WI38 (cell line): Measurements from ENCODE around the gene PLAU.
A peak's percentile ranks its signal among the peaks of the same experiment; 100 is the strongest.

Experiments
- H3K4me3 ChIP-seq: 2 replicates; pipeline ENCODE4 v1.5.1; 2011; ENCODE audit warnings: low read depth, mild to moderate bottlenecking, control low read depth, low read length
- TF ChIP-seq, protein P1 (sequence below): IDR thresholded peaks from 2 replicates; pipeline ENCODE4 v1.5.1; 2012; ENCODE audit warnings: low read depth, mild to moderate bottlenecking, control low read depth, low read length

PLAU gene

GRCh38 chr10:73948947-73949633 lies 38.2 kb downstream of the PLAU start:
- TF ChIP-seq, protein P1, sequence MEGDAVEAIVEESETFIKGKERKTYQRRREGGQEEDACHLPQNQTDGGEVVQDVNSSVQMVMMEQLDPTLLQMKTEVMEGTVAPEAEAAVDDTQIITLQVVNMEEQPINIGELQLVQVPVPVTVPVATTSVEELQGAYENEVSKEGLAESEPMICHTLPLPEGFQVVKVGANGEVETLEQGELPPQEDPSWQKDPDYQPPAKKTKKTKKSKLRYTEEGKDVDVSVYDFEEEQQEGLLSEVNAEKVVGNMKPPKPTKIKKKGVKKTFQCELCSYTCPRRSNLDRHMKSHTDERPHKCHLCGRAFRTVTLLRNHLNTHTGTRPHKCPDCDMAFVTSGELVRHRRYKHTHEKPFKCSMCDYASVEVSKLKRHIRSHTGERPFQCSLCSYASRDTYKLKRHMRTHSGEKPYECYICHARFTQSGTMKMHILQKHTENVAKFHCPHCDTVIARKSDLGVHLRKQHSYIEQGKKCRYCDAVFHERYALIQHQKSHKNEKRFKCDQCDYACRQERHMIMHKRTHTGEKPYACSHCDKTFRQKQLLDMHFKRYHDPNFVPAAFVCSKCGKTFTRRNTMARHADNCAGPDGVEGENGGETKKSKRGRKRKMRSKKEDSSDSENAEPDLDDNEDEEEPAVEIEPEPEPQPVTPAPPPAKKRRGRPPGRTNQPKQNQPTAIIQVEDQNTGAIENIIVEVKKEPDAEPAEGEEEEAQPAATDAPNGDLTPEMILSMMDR, result no peak
- no peak overlapping the region for H3K4me3 ChIP-seq

GRCh38 chr10:73950155-73950948 lies 39.4 kb downstream of the PLAU start:
- TF ChIP-seq, protein P1, result no peak
- no peak overlapping the region for H3K4me3 ChIP-seq

GRCh38 chr10:73953665-73954064 lies 42.7 kb downstream of the PLAU start:
- TF ChIP-seq, protein P1, result no peak
- H3K4me3 ChIP-seq, result no peak overlapping the region

GRCh38 chr10:73954737-73955136 lies 43.8 kb downstream of the PLAU start:
- TF ChIP-seq, protein P1, result no peak

GRCh38 chr10:73955719-73956118 lies 44.8 kb downstream of the PLAU start:
- no peak overlapping the region for H3K4me3 ChIP-seq
- TF ChIP-seq, protein P1, result no peak

More at GRCh38 chr10:73954737-73955136, 43.8 kb downstream of the PLAU start:
- H3K4me3 ChIP-seq, result no peak overlapping the region

DNA sequence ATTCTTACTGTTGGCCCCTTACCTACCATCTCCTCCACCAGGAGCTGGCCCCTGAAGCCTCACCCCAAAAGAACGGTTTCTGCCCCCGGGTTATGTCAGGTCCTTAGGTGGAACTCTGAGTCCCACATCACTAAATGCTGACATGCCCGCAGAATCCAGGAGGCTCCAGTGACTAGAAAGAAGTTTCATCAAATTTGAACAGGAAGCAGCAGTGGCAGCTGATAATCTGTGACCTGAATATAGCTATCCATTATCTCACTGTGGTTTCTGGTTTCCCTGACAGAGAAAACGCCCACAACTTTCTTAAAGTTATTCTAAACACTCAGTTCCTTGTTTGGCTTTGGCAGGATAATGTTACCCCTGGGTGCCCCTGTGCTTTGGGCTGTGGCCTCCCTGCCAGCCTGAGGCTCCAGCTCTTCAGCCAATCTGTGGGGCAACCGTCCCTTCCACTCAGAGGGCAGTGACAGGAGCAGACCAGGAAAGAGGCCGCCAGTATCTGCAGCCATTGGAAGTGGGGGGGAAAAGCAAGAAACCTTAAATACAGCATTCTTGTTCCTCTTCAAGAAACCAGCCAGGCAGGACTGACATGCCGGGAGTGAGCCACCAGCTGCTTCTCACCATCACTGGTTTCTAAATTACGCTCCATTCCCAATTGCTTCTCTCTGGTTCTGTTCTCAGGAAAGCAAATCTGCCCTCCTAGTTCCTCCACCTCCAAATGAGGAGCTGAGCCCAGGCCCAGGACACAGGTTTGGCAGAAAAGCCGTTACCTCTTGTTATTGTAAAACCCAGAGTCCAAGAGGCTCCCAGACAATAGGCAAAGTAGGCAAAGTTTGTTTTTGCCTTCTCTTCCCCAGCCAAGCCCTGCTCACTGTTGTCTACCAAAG lies 45.8 kb downstream of the PLAU start:
- TF ChIP-seq, protein P1, result no peak
- H3K4me3 ChIP-seq, result peak overlapping the region; percentile 18; the same call in 1 of the 2 replicates
